ENCODE results near the gene SLC31A2. TPM values are rescaled to one million over a fixed set of nuclear protein-coding genes. Genes with fewer than 3 reads are reported as not detected.

SLC31A2 gene
- total and polyA plus RNA-seq, 2 experiments from 2014 or later: 1.8 to 3.8 TPM

GRCh38 chr9:113155911-113156588 is 5.2 kb downstream of the SLC31A2 start:
- Histone ChIP-seq H3K4me1 (ENCODE audit: insufficient read depth) (peaks cover 16% of the 10 kb centered on the region), H3K27me3 (ENCODE audit: insufficient read depth) (peaks cover 13% of the 10 kb centered on the region), H3K36me3 (ENCODE audit: insufficient read depth) (no peaks in the 10 kb centered on the region), H3K79me2 (replicated peaks; ENCODE audit: insufficient read depth) (no peaks in the 10 kb centered on the region), H3F3A (replicated peaks; ENCODE audit: low read depth) (no peaks in the 10 kb centered on the region), H3K27ac (ENCODE audit: low read depth) (no peak overlapping the region), H2AFZ (no peak overlapping the region), H3K9me2 (ENCODE audit: insufficient read depth) (no peaks in the 10 kb centered on the region; the same call in 1 of the 2 replicates), H3K4me3 (no peak overlapping the region), H3K4me2 (peak overlapping the region; percentile 48), H4K20me1 (replicated peaks; ENCODE audit: insufficient read depth) (no peaks in the 10 kb centered on the region)
- Mint-ChIP-seq H3K27me3 (ENCODE audit: insufficient read depth, low read depth, poor library complexity) (peaks cover 14% of the 10 kb centered on the region), H3K4me3 (no peak overlapping the region), H3K36me3 (ENCODE audit: low read depth) (no peaks in the 10 kb centered on the region; the same call in 1 of the 3 replicates), H3K27ac (peak overlapping the region; percentile 25), H3K9me3 (no peaks in the 10 kb centered on the region), H3K4me1 (peaks cover 45% of the 10 kb centered on the region)
- ATAC-seq (no peak), DNase-seq (ENCODE audit: low spot score) (no peak)
- no peak for TF ChIP-seq CTCF (conservative IDR thresholded peaks at IDR 0.05; ENCODE audit: low read depth in 2 of 2)
- TF ChIP-seq STAT1 (IDR thresholded peaks at IDR 0.05; ENCODE audit: unreplicated experiment): no peak
- TF ChIP-seq ZNF462 (CRISPR knock-in tag; IDR thresholded peaks at IDR 0.05): no peak
- no peak for TF ChIP-seq JUNB (IDR thresholded peaks at IDR 0.05; ENCODE audit: unreplicated experiment)
- TF ChIP-seq ETS1 (IDR thresholded peaks at IDR 0.05): no peak
- no peak for TF ChIP-seq ZNF114 (CRISPR knock-in tag; IDR thresholded peaks at IDR 0.05)
- no peak for TF ChIP-seq REST (IDR thresholded peaks at IDR 0.05; ENCODE audit: unreplicated experiment)
- TF ChIP-seq EZH2phosphoT487 (IDR thresholded peaks at IDR 0.05; ENCODE audit: unreplicated experiment): no peak
- TF ChIP-seq NANOG (IDR thresholded peaks at IDR 0.05; ENCODE audit: borderline replicate concordance): no peak
- TF ChIP-seq ZNF331 (CRISPR knock-in tag; IDR thresholded peaks at IDR 0.05; ENCODE audit: low read depth): no peak
- TF ChIP-seq POLR2AphosphoS5 (IDR thresholded peaks at IDR 0.05; ENCODE audit: low read depth): no peak
- no peak for TF ChIP-seq EZH2 (IDR thresholded peaks at IDR 0.05; ENCODE audit: low read depth, unreplicated experiment)
